NCI-H2227 (cell line): Measurements from ENCODE around the gene LAMB1.
A peak's percentile ranks its signal among the peaks of the same experiment; 100 is the strongest.

Experiments used
- DNase-seq: peaks from one replicate; lab custom pipeline; 2025; ENCODE audit not compliant: unreplicated experiment; lab: John Stamatoyannopoulos, UW

Gene LAMB1

GRCh38 chr7:107884066-107884818 lies 118.7 kb downstream of the LAMB1 start:
- DNase-seq = no peak

- DNase-seq = peak; percentile 46
Observed at GRCh38 chr7:107882766-107883165, 120.2 kb downstream of the LAMB1 start.

- DNase-seq = peak; percentile 61
Observed at GRCh38 chr7:107879400-107880035, 123.4 kb downstream of the LAMB1 start.

GRCh38 chr7:107878636-107879035 lies 124.3 kb downstream of the LAMB1 start:
- DNase-seq = no peak

GRCh38 chr7:107877731-107878382 lies 125.1 kb downstream of the LAMB1 start:
- DNase-seq = peak; percentile 16

- DNase-seq = no peak
Observed at GRCh38 chr7:107876916-107877315, 126.0 kb downstream of the LAMB1 start.

GRCh38 chr7:107874605-107875446 lies 128.1 kb downstream of the LAMB1 start:
- DNase-seq = peak; percentile 79

GRCh38 chr7:107874111-107874510 lies 128.8 kb downstream of the LAMB1 start:
- no peak for DNase-seq
